ENCODE measurements around the gene ATP1A3.

Gene ATP1A3

DNA sequence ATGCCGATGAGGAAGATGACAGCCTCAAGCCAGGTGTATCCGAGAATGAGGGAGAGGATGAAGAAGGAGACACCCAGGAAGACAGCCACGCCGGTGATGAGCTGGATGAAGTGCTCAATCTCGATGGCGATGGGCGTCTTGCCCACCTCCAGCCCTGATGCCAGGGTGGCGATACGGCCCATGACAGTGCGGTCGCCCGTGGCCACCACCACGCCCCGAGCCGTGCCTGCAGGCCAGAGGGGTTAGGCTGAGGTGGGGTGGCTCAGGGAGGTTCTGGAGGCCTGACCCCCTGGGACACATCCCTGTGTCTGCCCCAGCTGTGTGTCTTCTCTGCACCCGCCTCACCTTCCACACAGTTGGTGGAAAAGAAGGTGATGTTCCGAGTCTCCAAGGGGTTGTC lies 9.1 kb downstream of the ATP1A3 start:
- DNase-seq: no peak

GRCh38 chr19:41981724-41982123 lies 12.3 kb downstream of the ATP1A3 start:
- no peak for DNase-seq

DNA sequence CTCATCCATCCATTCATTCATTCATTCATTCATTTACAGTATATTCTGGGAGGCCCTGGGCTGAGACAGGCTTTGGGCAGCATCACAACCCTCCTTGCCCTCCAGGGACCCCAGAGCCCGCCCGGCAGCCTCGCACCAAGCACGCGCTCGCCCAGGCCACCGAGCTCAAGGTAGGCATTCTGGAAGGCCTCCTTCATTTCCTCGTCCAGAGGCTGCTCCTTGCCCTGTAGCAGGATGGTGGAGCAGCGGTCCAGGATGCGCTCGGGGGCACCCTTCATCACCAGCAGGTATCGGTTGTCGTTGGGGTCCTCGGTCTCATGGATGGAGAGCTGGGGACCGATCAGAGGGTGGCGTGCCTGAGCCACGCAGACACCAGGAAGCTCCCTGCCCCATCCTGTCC lies 15.6 kb downstream of the ATP1A3 start:
- DNase-seq: no peak

DNA sequence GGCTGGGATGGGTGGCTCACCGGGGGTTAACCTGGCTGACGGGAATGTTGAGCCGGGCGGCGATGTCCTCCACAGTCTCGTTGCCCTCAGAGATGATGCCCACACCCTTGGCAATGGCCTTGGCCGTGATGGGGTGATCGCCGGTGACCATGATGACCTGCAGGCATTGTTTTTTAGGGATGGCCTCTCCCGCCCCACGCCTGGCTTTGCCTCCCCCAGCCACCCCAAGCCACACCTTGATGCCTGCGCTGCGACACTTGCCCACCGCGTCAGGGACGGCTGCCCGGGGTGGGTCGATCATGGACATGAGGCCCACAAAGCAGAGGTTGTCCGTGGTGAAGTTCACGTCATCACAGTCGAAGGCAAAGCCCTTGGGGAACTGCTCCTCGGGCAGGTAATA lies 16.1 kb downstream of the ATP1A3 start:
- DNase-seq: no peak

DNA sequence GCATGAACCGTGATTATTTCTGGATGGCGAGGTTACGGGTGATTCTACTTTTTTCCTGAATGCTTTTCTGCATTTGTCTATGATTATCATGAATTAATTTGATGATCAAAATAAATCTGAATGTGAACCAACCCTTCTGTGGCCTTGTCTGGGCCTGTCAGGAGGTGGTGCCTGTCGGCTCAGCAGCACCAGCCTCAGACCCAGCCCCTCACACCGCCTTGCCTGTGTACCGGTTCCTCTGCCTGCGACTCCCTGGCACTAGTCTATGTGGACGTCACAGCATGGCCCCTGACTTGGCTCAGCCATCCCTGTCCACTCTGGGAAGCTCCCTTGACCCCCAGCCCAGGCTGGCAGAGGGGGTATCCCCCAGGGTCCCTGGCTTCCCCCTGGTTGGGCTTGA lies 19.4 kb downstream of the ATP1A3 start:
- no peak for DNase-seq

- DNase-seq: no peak
Observed at GRCh38 chr19:41971363-41971762, 22.7 kb downstream of the ATP1A3 start.

DNA sequence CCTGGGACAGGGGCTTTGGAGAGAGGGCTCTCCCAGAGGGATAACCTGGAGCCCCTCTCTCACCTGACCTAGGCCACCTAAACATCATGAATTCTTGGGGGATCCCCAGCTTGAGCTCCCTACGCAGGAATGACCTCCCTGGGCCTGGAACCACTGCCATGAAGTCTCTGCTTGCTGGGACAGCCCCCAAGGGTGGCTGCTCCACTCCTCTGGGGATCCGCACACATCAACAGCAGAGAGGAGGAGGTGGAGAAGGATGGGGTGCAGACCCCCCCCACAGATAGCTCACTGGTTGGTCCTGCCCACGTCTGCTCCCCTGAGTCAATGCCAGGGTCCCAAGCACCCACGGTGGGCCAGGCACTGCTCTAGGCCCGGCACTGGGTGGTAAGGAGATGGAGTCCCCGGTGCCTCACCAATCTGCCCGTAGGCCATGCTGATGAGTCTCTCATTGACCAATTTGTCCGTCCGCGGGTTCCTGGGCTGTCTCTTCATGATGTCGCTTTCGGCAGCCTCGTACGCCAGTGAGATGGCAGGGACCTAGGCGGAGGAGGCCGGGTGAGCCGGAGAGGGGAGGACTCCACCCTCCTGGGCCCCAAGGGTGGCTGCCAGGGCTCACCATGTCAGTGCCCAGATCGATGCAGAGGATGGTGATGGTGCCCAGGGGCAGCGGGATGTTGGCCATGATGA lies 24.1 kb downstream of the ATP1A3 start:
- no peak for DNase-seq

DNA sequence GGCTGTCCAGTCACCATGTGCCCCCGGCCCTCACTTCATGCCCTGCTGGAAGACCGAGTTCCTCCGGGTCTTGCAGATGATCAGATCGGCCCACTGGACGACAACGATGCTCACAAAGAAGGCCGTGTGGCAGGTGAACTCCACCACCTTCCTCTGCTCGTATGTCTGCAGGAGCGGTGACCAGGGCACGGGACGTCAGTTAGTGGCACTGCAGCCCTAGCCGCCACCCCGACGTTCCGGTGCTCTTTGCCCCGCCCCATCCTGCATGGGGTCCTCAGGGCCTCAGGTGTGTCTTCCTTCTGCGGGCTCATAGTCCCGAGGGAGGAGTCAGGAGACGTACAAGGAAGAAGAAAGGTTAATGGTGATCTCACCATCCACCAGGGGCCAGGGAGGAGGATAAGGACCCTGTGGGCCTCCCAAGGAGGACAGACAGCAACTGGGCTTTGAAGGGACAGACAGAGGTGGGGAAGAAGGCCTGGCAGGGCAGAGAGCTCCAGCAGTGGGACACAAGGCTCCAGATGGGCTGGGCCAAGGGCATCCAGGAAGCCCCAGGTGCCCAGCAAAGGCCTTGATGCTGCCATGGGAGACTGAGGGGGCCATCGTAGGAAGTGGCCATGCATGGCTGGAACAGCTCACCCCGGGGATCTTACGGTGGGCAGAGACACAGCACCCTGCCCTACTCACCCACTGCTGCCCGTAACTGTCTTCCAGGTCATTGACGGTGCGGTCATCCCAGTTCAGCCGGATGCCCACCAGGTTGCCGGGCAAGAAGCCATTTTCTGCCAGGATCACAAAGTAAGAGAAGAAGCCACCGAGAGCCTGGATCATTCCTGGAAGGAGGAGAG lies 25.1 kb downstream of the ATP1A3 start:
- DNase-seq: no peak

GRCh38 chr19:41967054-41967783 lies 26.8 kb downstream of the ATP1A3 start:
- no peak for DNase-seq

- DNase-seq: no peak
Observed at GRCh38 chr19:41965106-41965505, 28.9 kb downstream of the ATP1A3 start.

GRCh38 chr19:41960973-41961372 lies 33.1 kb downstream of the ATP1A3 start:
- no peak for DNase-seq

DNA sequence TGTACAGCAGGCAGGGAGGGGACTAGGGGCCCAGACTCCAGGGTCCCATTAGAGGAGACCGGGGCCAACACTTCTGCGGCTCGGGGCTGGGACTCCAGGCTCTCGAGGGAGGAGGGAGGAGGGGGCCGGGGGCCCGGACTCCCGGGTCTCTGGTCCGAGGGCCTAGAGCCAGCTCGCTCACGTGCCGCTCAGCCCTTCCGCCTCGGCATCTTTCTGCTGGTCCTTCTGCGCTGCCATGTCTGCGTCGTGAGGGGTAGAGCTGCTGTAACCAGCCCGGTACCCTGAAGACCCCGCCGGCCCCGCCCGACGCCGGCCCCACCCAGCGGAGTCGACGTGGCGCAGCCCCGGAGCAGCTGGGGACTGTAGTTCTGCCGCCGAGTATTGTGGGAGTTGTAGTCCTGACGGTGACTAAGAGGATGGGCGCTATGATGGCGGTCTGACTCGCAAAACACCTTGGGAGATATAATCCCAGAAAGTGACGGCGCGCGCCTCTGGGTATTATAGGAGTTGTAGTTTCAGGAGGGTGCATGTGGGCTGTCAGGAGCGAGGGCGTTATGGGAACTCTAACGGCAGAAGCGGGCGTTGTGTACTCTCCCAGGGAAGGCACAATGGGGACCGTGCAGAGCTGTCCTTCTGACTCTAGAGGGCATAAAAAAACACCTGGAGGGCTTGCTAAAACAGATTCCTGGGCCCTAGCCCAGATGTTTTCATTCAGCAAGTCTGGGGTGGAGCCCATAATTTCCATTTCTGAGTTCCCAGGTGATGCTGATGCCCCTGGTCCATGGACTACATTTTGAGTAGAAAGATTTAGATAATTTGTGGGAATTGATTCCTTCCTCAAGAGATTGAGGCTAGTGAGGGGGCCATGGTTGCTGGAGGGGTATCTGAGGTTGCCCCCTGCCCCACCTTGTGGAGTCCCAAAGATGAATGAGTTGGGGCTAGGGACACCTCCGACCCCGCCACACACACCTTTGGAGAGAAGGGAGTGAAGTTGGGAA lies 34.7 kb downstream of the ATP1A3 start, which contains the start of gene RABAC1:
Gene RABAC1 (minus strand): TSS at position 266 of the 998 bp plus-strand sequence. CDS start 29 bp downstream, at position 237.
- peak; percentile 89 for DNase-seq

GRCh38 chr19:41958367-41959055 lies 35.5 kb downstream of the ATP1A3 start:
- DNase-seq: peak; percentile 73

GRCh38 chr19:41957838-41958366 lies 36.1 kb downstream of the ATP1A3 start:
- DNase-seq: peak; percentile 75

GRCh38 chr19:41957161-41957837 lies 36.7 kb downstream of the ATP1A3 start:
- DNase-seq: no peak

DNA sequence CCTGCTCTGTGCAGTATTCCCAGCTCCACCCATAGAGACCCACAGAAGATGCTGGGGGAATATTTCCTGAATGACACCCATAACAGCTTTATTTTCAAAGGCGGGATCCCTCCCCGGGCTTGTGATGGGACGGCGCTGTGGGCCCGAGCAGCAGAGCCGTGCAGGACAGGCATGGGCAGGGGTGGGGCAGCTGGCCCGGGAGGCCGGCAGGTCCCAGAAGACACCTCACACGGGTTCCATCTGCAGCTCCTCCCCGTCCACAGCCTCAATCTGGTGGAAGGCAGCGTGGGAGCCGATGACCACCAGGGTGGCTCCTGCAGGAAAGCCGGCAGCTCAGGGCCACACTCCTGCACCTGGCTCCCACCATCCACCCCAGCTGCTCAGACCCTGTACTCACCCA lies 37.4 kb downstream of the ATP1A3 start:
- no peak for DNase-seq

- DNase-seq: no peak
Observed at GRCh38 chr19:41955521-41955920, 38.5 kb downstream of the ATP1A3 start.

- DNase-seq: peak; percentile 88
Observed at GRCh38 chr19:41951686-41952172, 42.3 kb downstream of the ATP1A3 start.

GRCh38 chr19:41947091-41947490 lies 46.9 kb downstream of the ATP1A3 start:
- no peak for DNase-seq

DNA sequence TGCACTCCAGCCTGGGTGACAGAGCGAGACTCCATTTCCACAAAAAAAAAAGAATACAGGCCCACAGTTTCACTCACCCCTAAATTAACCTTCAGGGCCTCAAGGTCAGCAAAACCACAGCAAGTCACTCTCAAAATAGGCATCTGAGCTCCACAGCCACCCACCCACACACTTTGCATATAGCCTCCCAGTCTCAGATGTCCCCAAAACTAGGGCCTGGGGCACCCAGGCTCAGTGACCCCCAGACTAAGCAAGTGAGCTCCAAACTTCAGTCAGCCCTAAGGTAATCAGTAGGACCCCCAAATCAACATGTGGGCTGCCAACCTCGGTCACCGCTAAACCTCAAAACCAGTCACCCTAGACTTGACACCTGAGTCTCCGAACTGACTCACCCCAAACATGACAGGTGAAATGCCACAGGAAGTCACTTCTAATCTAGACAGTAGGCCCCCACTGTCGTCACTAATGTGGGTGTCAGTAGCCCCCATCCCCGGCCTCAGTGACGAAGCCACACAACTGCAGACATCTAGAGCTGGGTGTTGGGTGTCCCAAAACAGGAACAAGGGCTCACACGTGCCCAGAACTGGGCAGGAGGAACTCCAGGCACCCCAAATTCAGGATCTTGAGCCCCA lies 48.8 kb downstream of the ATP1A3 start:
- no peak for DNase-seq
